HG03442 (cell line): ENCODE measurements around the gene KY.

ENCODE experiments used
- ATAC-seq: cut with Tn5 transposase; IDR thresholded peaks from one replicate; pipeline ENCODE4 v1.9.1; 2021; ENCODE audit warnings: mild to moderate bottlenecking, moderate library complexity; ENCODE audit not compliant: unreplicated experiment

The KY gene

GRCh38 chr3:134672571-134672970 is 21.7 kb upstream of the KY start:
- ATAC-seq, result no peak

GRCh38 chr3:134667956-134668355 is 17.1 kb upstream of the KY start:
- ATAC-seq, result no peak

GRCh38 chr3:134667406-134667805 is 16.6 kb upstream of the KY start:
- no peak for ATAC-seq

GRCh38 chr3:134666885-134667284 is 16.1 kb upstream of the KY start:
- no peak for ATAC-seq

- no peak for ATAC-seq
Observed at GRCh38 chr3:134666466-134666865, 15.6 kb upstream of the KY start.

GRCh38 chr3:134666052-134666451 is 15.2 kb upstream of the KY start:
- ATAC-seq, result no peak

- ATAC-seq, result no peak
Observed at GRCh38 chr3:134665243-134665642, 14.4 kb upstream of the KY start.

GRCh38 chr3:134663721-134664456 is 13.1 kb upstream of the KY start:
- no peak for ATAC-seq

GRCh38 chr3:134660046-134660441 is 9.2 kb upstream of the KY start:
- no peak for ATAC-seq

GRCh38 chr3:134659391-134660045 is 8.7 kb upstream of the KY start:
- no peak for ATAC-seq

GRCh38 chr3:134658555-134658954 is 7.7 kb upstream of the KY start:
- ATAC-seq, result no peak

- ATAC-seq, result no peak
Observed at GRCh38 chr3:134656211-134656800, 5.5 kb upstream of the KY start.

- ATAC-seq, result no peak
Observed at GRCh38 chr3:134655706-134656105, 4.9 kb upstream of the KY start.

- no peak for ATAC-seq
Observed at GRCh38 chr3:134654031-134654430, 3.2 kb upstream of the KY start.

GRCh38 chr3:134652886-134653630 is 2.2 kb upstream of the KY start:
- ATAC-seq, result no peak

- ATAC-seq, result no peak
Observed at GRCh38 chr3:134652409-134652831, 1.6 kb upstream of the KY start.

- ATAC-seq, result no peak
Observed at GRCh38 chr3:134651347-134652041, 672 bp upstream of the KY start.

- no peak for ATAC-seq
Observed at GRCh38 chr3:134649106-134649705, 1.6 kb downstream of the KY start.

- no peak for ATAC-seq
Observed at GRCh38 chr3:134647902-134648760, 2.7 kb downstream of the KY start.

GRCh38 chr3:134646086-134646485 is 4.7 kb downstream of the KY start:
- no peak for ATAC-seq
